GM23248 (cell line): ENCODE measurements around the gene FOXP2. TPM values are rescaled to one million over a fixed set of nuclear protein-coding genes. Genes with fewer than 3 reads are reported as not detected.
"Not testable (repeated sequence)": the region's sequence is repeated elsewhere in the genome, so short reads cannot be mapped to it uniquely, and the experiment has no call there.

ENCODE experiments used
- DNase-seq: peaks from one replicate; pipeline ENCODE4 v3.0.0-alpha.2; 2015
- H2AFZ ChIP-seq: fragments of 200-600 bp; sonication (generic); 2 replicates; pipeline ENCODE4 v1.6.1; 2016; ENCODE audit warnings: antibody characterized with exemption
- H3F3A ChIP-seq: fragments of 200-600 bp; sonication (generic); 2 replicates; pipeline ENCODE4 v1.6.1; 2016; ENCODE audit warnings: mild to moderate bottlenecking, antibody characterized with exemption, mixed run types; ENCODE audit not compliant: insufficient read depth
- H3K27ac ChIP-seq: fragments of 200-600 bp; sonication (generic); 2 replicates; pipeline ENCODE4 v1.5.1; 2016; ENCODE audit warnings: mild to moderate bottlenecking
- H3K27me3 ChIP-seq: fragments of 200-600 bp; sonication (generic); replicated peaks from 2 replicates; pipeline ENCODE4 v1.6.1; 2016; ENCODE audit warnings: mild to moderate bottlenecking; ENCODE audit not compliant: insufficient read depth
- H3K36me3 ChIP-seq: fragments of 200-600 bp; sonication (generic); 2 replicates; pipeline ENCODE4 v1.6.1; 2016; ENCODE audit warnings: low read depth, mild to moderate bottlenecking
- H3K4me1 ChIP-seq: fragments of 200-600 bp; sonication (generic); 2 replicates; pipeline ENCODE4 v1.6.1; 2016; ENCODE audit warnings: mild to moderate bottlenecking; ENCODE audit not compliant: insufficient read depth
- H3K4me2 ChIP-seq: fragments of 200-600 bp; sonication (generic); one replicate; pipeline ENCODE4 v1.6.1; 2016; ENCODE audit warnings: mild to moderate bottlenecking; ENCODE audit not compliant: unreplicated experiment
- H3K4me3 ChIP-seq: fragments of 200-600 bp; sonication (generic); 2 replicates; pipeline ENCODE4 v1.5.1; 2016; ENCODE audit warnings: mild to moderate bottlenecking
- H3K79me2 ChIP-seq: fragments of 200-600 bp; sonication (generic); 2 replicates; pipeline ENCODE4 v1.6.1; 2016; ENCODE audit warnings: mild to moderate bottlenecking; ENCODE audit not compliant: insufficient read depth
- H3K9ac ChIP-seq: fragments of 200-600 bp; sonication (generic); 2 replicates; pipeline ENCODE4 v1.6.1; 2016; ENCODE audit warnings: mild to moderate bottlenecking
- H3K9me2 ChIP-seq: fragments of 200-600 bp; sonication (generic); 2 replicates; pipeline ENCODE4 v1.6.1; 2016; ENCODE audit warnings: mixed run types, mild to moderate bottlenecking, moderate library complexity; ENCODE audit not compliant: insufficient read depth
- H3K9me3 ChIP-seq: fragments of 200-600 bp; sonication (generic); one replicate; pipeline ENCODE4 v1.6.1; 2017; ENCODE audit warnings: low read depth
- H4K20me1 ChIP-seq: fragments of 200-600 bp; sonication (generic); 2 replicates; pipeline ENCODE4 v1.6.0; 2016; ENCODE audit not compliant: insufficient read depth
- EZH2 ChIP-seq: fragments of 200-600 bp; sonication (generic); IDR thresholded peaks from 2 replicates; pipeline ENCODE4 v1.6.1; 2018; ENCODE audit warnings: antibody characterized with exemption, mild to moderate bottlenecking; ENCODE audit not compliant: insufficient read depth, poor library complexity, severe bottlenecking
- EZH2phosphoT487 ChIP-seq: fragments of 200-600 bp; sonication (generic); IDR thresholded peaks from 2 replicates; pipeline ENCODE4 v1.6.1; 2018; ENCODE audit warnings: antibody characterized with exemption, moderate library complexity, mild to moderate bottlenecking, low read depth; ENCODE audit not compliant: insufficient read depth
- WGBS, 2 experiments: methylation state at CpG; one replicate each; pipeline ENCODE4 v1.1.6; 2015 to 2017; ENCODE audit warnings: low lambda C conversion rate in 2 of 2, low coverage in 1 of 2; ENCODE audit errors: missing lambda C conversion rate in 2 of 2; 5-methylcytosine and 5-hydroxymethylcytosine counted together
- in situ Hi-C: fragments of 300-500 bp; cut with MboI; formaldehyde crosslinking; loops from 2 replicates; pipeline ENCODE4 v1.15.0; 2020
- polyA plus RNA-seq: library from polyadenylated mRNA; unstranded; fragments of >200 nt; fragmentation: Nextera tagmentation; extraction: Ambion mirVana; gene quantifications from 2 replicates; pipeline ENCODE4 v1.2.1, GENCODE V29; 2016
- total RNA-seq: library from RNA; depleted of rRNA; stranded (reverse); fragments of >200 nt; shearing (Covaris generic); gene quantifications from 2 replicates; pipeline ENCODE4 v1.2.3, GENCODE V29; 2014

Gene FOXP2
- total and polyA plus RNA-seq, 2 experiments from 2014 or later: 2.3 to 5.0 TPM

GRCh38 chr7:114372619-114373018 lies 42.0 kb upstream of the FOXP2 start:
- H3K4me1 ChIP-seq: no peaks in the 10 kb centered on the region
- H3K4me3 ChIP-seq: no peak overlapping the region

GRCh38 chr7:114375907-114376306 lies 38.7 kb upstream of the FOXP2 start:
- DNase-seq: peak; percentile 7
- TF ChIP-seq EZH2: no peak
- TF ChIP-seq EZH2phosphoT487: no peak
- in situ Hi-C loops: no loop called here

More at GRCh38 chr7:114372619-114373018, 42.0 kb upstream of the FOXP2 start:
- Histone ChIP-seq H3K27me3 (no peaks in the 10 kb centered on the region), H3K27ac (no peak overlapping the region), H3K4me2 (no peak overlapping the region), H2AFZ (no peak overlapping the region), H4K20me1 (no peaks in the 10 kb centered on the region), H3F3A (no peaks in the 10 kb centered on the region), H3K9me3 (no peaks in the 10 kb centered on the region), H3K36me3 (no peaks in the 10 kb centered on the region), H3K9me2 (no peaks in the 10 kb centered on the region; the same call in 1 of the 2 replicates), H3K79me2 (no peaks in the 10 kb centered on the region), H3K9ac (no peak overlapping the region)
- in situ Hi-C loops: no loop called here
- DNase-seq: no peak
- WGBS, 2 experiments: 78 to 82% methylated on average over 5 of the region's 5 CpGs
- TF ChIP-seq EZH2phosphoT487 (no peak), EZH2 (no peak)

GRCh38 chr7:114383946-114384345 lies 30.7 kb upstream of the FOXP2 start:
- H3K79me2 ChIP-seq, in situ Hi-C loops, H2AFZ ChIP-seq, H3K9ac ChIP-seq, H3K9me3 ChIP-seq, H3K36me3 ChIP-seq, H3K4me2 ChIP-seq, H4K20me1 ChIP-seq, H3K27ac ChIP-seq, H3K4me3 ChIP-seq, H3K9me2 ChIP-seq, H3K27me3 ChIP-seq, H3K4me1 ChIP-seq, H3F3A ChIP-seq, DNase-seq: not testable (repeated sequence)
- 80 to 82% methylated on average over 7 of the region's 7 CpGs for WGBS, 2 experiments

More at GRCh38 chr7:114375907-114376306, 38.7 kb upstream of the FOXP2 start:
- Histone ChIP-seq H3K4me3 (no peak overlapping the region), H3K36me3 (no peaks in the 10 kb centered on the region), H3F3A (no peaks in the 10 kb centered on the region), H3K9me2 (no peaks in the 10 kb centered on the region; the same call in 1 of the 2 replicates), H3K27me3 (no peaks in the 10 kb centered on the region), H3K9ac (no peak overlapping the region), H3K4me2 (no peak overlapping the region), H3K4me1 (no peaks in the 10 kb centered on the region), H3K9me3 (no peaks in the 10 kb centered on the region), H3K27ac (no peak overlapping the region), H4K20me1 (no peaks in the 10 kb centered on the region), H2AFZ (no peak overlapping the region), H3K79me2 (no peaks in the 10 kb centered on the region)

- H3K79me2 ChIP-seq, H3K27ac ChIP-seq, H3K9ac ChIP-seq, H3F3A ChIP-seq, H3K9me2 ChIP-seq, H3K4me1 ChIP-seq, H3K36me3 ChIP-seq, H2AFZ ChIP-seq, H3K4me3 ChIP-seq, H4K20me1 ChIP-seq, H3K9me3 ChIP-seq, H3K4me2 ChIP-seq, H3K27me3 ChIP-seq, DNase-seq, in situ Hi-C loops: not testable (repeated sequence)
- WGBS, 2 experiments: 65 to 71% methylated on average over 3 of the region's 3 CpGs
These were observed 30.3 kb upstream of the FOXP2 start for GRCh38 chr7:114384346-114384745.

GRCh38 chr7:114388021-114388420 lies 26.6 kb upstream of the FOXP2 start:
- no peaks in the 10 kb centered on the region for H3K9me2 ChIP-seq
- in situ Hi-C loops: no loop called here
- H2AFZ ChIP-seq: no peak overlapping the region
- no peaks in the 10 kb centered on the region; the same call in 1 of the 2 replicates for H3K4me1 ChIP-seq
- H4K20me1 ChIP-seq: no peaks in the 10 kb centered on the region
- no peak overlapping the region for H3K27ac ChIP-seq
- H3K36me3 ChIP-seq: no peaks in the 10 kb centered on the region
- H3K9me3 ChIP-seq: no peaks in the 10 kb centered on the region
- no peak overlapping the region for H3K4me3 ChIP-seq
- H3K27me3 ChIP-seq: no peaks in the 10 kb centered on the region
- no peak overlapping the region for H3K4me2 ChIP-seq
- DNase-seq: no peak
- H3F3A ChIP-seq: no peaks in the 10 kb centered on the region
- no peaks in the 10 kb centered on the region for H3K79me2 ChIP-seq
- no peak for TF ChIP-seq EZH2
- TF ChIP-seq EZH2phosphoT487: no peak
- H3K9ac ChIP-seq: no peak overlapping the region
